ENCODE data around the gene CAP2. TPM values are rescaled to one million over a fixed set of nuclear protein-coding genes. Genes with fewer than 3 reads are reported as not detected.

CAP2 gene
- total RNA-seq, 4 donors from 2014 or later, result 4.8 to 10.1 (median 7.8) TPM

DNA sequence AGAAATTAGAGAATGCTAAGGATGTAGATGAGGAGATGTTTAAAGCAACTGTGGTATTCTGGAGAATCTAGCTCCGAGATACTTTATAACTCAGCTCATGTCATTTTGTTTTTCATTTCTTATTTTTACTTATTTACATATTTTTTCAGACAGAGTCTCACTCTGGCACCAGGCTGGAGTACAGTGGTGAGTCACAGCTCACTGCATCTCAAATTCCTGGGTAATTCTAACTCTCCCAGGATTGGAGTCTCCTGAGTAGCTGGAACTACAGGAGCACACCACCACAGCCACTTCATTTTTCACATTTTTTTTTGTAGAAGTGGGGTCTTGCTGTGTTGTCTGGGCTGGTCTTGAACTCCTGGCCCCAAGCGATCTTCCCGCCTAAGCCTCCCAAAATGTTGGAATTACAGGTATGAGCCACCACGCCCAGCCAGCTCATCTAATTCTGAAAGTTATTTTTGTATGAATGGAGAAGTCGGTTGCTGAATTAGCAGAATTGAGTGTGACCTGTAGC is 112.4 kb downstream of the CAP2 start:
- intact Hi-C loops (cut with DNase I; ENCODE audit: low total_unique reads) (no loop called here), in situ Hi-C loops (cut with MboI; ENCODE audit: low pct_ligation_motif_present in 1 of 4, low pct_unique_long_range_greater_than_20kb in 1 of 4, low sequenced_read_pairs in 3 of 4) (no loop called here)
- 88 to 92% methylated on average over 3 to 5 of the region's 5 CpGs for WGBS, 2 donors (ENCODE audit: low coverage in 1 of 2)
- Histone ChIP-seq H3K4me1 (peaks cover 0 to 23% (median 0%) of the 10 kb centered on the region in 4 donors), H3K36me3 (no peaks in the 10 kb centered on the region), H3K9me3 (no peaks in the 10 kb centered on the region), H3K27ac (peak overlapping the region in 2 of 4 donors; percentile 16 to 35), H3K4me3 (no peak overlapping the region), H3K27me3 (no peaks in the 10 kb centered on the region)
- TF ChIP-seq POLR2A (IDR thresholded peaks at IDR 0.05) (no peak), CTCF (IDR thresholded peaks at IDR 0.05) (no peak), POLR2AphosphoS5 (IDR thresholded peaks at IDR 0.05) (no peak), EP300 (IDR thresholded peaks at IDR 0.05; ENCODE audit: low read depth) (no peak)
- no peak for DNase-seq

DNA sequence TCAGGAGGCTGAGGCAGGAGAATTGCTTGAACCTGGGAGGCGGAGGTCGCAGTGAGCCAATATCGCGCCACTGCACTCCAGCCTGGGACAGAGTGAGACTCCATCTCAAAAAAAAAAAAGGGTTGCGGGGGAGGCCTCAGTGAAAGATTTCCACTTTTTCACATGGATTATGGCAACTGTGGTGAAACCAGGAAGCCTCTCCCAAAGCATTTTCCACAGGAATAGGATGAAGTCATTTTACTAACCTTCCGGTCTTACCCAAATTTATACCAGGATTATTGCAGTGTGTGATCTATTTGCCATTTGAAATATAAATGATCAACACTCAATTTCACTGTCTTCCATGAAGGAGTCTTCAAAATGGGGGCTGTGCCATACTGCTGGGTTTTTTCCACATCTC is 113.1 kb downstream of the CAP2 start:
- intact Hi-C loops (cut with DNase I; ENCODE audit: low total_unique reads), result no loop called here
- no peak for DNase-seq
- in situ Hi-C loops (cut with MboI; ENCODE audit: low pct_ligation_motif_present in 1 of 4, low pct_unique_long_range_greater_than_20kb in 1 of 4, low sequenced_read_pairs in 3 of 4), result no loop called here
- H3K36me3 ChIP-seq, result no peaks in the 10 kb centered on the region
- H3K4me3 ChIP-seq, result no peak overlapping the region
- TF ChIP-seq POLR2A (IDR thresholded peaks at IDR 0.05), result no peak
- no peak for TF ChIP-seq EP300 (IDR thresholded peaks at IDR 0.05; ENCODE audit: low read depth)
- no peak for TF ChIP-seq CTCF (IDR thresholded peaks at IDR 0.05)
- no peak for TF ChIP-seq POLR2AphosphoS5 (IDR thresholded peaks at IDR 0.05)
- H3K4me1 ChIP-seq, result peaks cover 0 to 23% (median 0%) of the 10 kb centered on the region in 4 donors
- no peak overlapping the region for H3K27ac ChIP-seq
- no peaks in the 10 kb centered on the region for H3K27me3 ChIP-seq
- no peaks in the 10 kb centered on the region for H3K9me3 ChIP-seq
- WGBS, 2 donors (ENCODE audit: low coverage in 1 of 2), result 93 to 100% methylated on average over 1 to 6 of the region's 6 CpGs

DNA sequence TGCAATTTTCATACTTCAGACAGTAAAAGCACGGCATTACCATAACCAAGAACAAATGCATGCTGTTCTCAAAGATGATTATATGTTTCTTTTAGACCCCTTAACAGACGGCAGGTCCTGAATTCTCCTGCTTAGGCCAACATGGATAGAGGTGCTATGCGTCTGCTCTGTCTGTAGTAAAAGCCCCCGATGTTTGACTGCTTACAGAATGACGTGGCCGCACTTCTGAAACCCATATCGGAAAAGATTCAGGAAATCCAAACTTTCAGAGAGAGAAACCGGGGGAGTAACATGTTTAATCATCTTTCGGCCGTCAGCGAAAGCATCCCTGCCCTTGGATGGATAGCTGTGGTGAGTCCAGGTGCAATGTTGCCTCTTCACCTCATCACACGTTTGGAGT is 113.6 kb downstream of the CAP2 start:
- no peaks in the 10 kb centered on the region for H3K27me3 ChIP-seq
- in situ Hi-C loops (cut with MboI; ENCODE audit: low pct_ligation_motif_present in 1 of 4, low pct_unique_long_range_greater_than_20kb in 1 of 4, low sequenced_read_pairs in 3 of 4), result no loop called here
- H3K4me3 ChIP-seq, result no peak overlapping the region
- intact Hi-C loops (cut with DNase I; ENCODE audit: low total_unique reads), result no loop called here
- TF ChIP-seq EP300 (IDR thresholded peaks at IDR 0.05; ENCODE audit: low read depth) (no peak), POLR2AphosphoS5 (IDR thresholded peaks at IDR 0.05) (no peak)
- H3K4me1 ChIP-seq, result peaks cover 0 to 23% (median 0%) of the 10 kb centered on the region in 4 donors
- WGBS, 2 donors (ENCODE audit: low coverage in 1 of 2), result 86 to 88% methylated on average over 2 to 12 of the region's 12 CpGs
- DNase-seq, result no peak
- H3K9me3 ChIP-seq, result no peaks in the 10 kb centered on the region
- H3K27ac ChIP-seq, result no peak overlapping the region
- no peaks in the 10 kb centered on the region for H3K36me3 ChIP-seq

GRCh38 chr6:17511084-17511483 is 117.7 kb downstream of the CAP2 start:
- Histone ChIP-seq H3K9me3 (no peaks in the 10 kb centered on the region), H3K27ac (no peak overlapping the region), H3K27me3 (no peaks in the 10 kb centered on the region), H3K4me1 (peaks cover 0 to 1% (median 0%) of the 10 kb centered on the region in 4 donors), H3K4me3 (no peak overlapping the region), H3K36me3 (no peaks in the 10 kb centered on the region)
- DNase-seq, result no peak
- WGBS, 2 donors (ENCODE audit: low coverage in 1 of 2), result 89 to 92% methylated on average over 8 to 11 of the region's 11 CpGs
- in situ Hi-C loops (cut with MboI; ENCODE audit: low pct_ligation_motif_present in 1 of 4, low pct_unique_long_range_greater_than_20kb in 1 of 4, low sequenced_read_pairs in 3 of 4) (no loop called here), intact Hi-C loops (cut with DNase I; ENCODE audit: low total_unique reads) (no loop called here)
- TF ChIP-seq POLR2A (IDR thresholded peaks at IDR 0.05), result no peak
- TF ChIP-seq POLR2AphosphoS5 (IDR thresholded peaks at IDR 0.05), result no peak
- TF ChIP-seq EP300 (IDR thresholded peaks at IDR 0.05; ENCODE audit: low read depth), result no peak
- no peak for TF ChIP-seq CTCF (IDR thresholded peaks at IDR 0.05)

DNA sequence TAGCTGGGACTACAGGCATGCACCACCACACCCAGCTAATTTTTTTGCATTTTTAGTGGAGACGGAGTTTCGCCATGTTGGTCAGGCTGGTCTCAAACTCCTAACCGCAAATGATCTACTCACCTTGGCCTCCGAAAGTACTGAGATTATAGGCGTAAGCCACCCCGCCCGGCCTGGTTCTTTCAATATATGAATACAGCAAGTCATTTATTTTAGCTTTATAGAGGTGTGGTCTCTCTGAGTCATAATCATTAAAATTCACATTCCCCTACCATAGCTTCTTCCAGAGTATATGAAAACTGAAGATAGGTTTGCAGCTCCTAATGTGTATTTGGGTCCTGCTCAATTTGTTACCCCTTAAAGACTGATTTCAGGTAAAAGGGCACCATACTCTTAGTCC is 118.2 kb downstream of the CAP2 start:
- Histone ChIP-seq H3K9me3 (no peaks in the 10 kb centered on the region), H3K27ac (no peak overlapping the region), H3K36me3 (no peaks in the 10 kb centered on the region), H3K4me1 (no peaks in the 10 kb centered on the region), H3K4me3 (no peak overlapping the region), H3K27me3 (no peaks in the 10 kb centered on the region)
- DNase-seq, result no peak
- 96 to 100% methylated on average over 6 to 7 of the region's 7 CpGs for WGBS, 2 donors (ENCODE audit: low coverage in 1 of 2)
- TF ChIP-seq EP300 (IDR thresholded peaks at IDR 0.05; ENCODE audit: low read depth) (no peak), POLR2A (IDR thresholded peaks at IDR 0.05) (no peak), POLR2AphosphoS5 (IDR thresholded peaks at IDR 0.05) (no peak), CTCF (IDR thresholded peaks at IDR 0.05) (no peak)
- intact Hi-C loops (cut with DNase I; ENCODE audit: low total_unique reads) (no loop called here), in situ Hi-C loops (cut with MboI; ENCODE audit: low pct_ligation_motif_present in 1 of 4, low pct_unique_long_range_greater_than_20kb in 1 of 4, low sequenced_read_pairs in 3 of 4) (no loop called here)

Measured in transverse colon (tissue), 4 donors.